Measurements from ENCODE around the gene GNMT.
"Not testable (repeated sequence)": the region's sequence is repeated elsewhere in the genome, so short reads cannot be mapped to it uniquely, and the experiment has no call there.

GNMT gene

GRCh38 chr6:42942444-42942843 is 18.1 kb upstream of the GNMT start:
- no peak for DNase-seq

DNA sequence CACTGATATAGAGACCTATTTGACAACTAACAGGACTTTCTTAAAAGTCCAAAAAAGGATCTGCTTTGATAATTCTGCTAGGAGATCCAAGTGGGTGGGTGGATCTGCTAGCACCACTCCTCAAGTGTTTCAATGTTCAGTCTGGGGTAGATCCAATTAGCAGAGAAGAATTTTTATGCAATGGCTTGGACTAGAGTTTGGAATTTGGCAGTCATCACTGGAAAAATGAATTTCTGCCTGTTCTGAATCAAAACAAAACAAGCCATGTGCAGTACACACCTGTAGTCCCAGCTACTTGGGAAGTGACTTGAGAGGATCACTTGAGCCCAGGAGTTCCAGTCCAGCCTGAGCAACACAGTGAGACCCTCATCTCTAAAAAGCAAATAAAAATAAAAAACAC is 12.6 kb upstream of the GNMT start:
- no peak for DNase-seq

- no peak for DNase-seq
These were observed 8.2 kb upstream of the GNMT start for GRCh38 chr6:42952389-42952788.

DNA sequence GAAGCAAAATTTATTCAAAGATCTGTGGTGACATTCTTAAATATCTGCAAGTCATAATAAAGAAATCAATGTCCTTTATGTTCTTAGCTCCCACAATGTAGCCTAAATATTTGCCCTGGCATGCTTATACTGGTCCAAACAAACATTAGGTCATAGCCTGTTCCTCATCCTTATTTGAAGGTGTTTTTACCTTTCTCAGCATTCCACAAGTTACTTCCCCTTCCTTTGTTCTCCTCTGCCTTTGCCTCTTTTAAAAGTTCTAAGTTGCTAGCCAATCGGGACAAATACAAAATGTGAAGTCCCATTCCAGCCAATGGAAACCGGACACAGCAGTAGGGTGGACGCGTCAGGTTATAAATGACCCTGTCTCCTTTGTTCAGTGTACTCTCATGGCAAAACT is 6.1 kb upstream of the GNMT start:
- not testable (repeated sequence) for DNase-seq

GRCh38 chr6:42958125-42958524 is 2.4 kb upstream of the GNMT start:
- DNase-seq: no peak

- no peak for DNase-seq
These were observed 674 bp upstream of the GNMT start for GRCh38 chr6:42959917-42960242.

- DNase-seq: no peak
These were observed 491 bp downstream of the GNMT start for GRCh38 chr6:42961020-42961470.

- no peak for DNase-seq
These were observed 1.5 kb downstream of the GNMT start for GRCh38 chr6:42962096-42962495.

DNA sequence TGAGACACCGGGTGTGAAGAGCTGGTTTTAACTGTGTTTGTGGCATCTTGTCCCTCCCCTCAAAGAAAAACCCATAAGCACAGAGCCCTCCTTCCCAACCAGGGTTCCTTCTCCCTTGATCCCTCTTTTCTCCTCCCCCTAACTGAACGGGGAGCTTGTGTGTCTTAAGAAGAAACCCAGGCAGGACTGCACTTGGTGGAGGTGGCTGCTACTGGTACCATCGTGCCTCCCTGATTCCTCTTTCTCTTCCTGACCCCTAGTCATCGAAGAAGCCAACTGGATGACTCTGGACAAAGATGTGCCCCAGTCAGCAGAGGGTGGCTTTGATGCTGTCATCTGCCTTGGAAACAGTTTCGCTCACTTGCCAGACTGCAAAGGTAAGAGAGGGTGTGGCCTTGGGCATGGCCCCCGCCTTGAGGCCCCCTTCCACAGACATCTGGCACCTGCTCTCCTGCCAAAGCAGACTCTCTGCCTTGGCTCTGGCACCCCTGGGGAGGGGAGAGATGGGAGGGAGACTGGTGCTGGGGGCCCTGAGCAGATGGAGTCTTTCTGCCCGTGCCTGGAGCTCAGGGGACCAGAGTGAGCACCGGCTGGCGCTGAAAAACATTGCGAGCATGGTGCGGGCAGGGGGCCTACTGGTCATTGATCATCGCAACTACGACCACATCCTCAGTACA is 2.1 kb downstream of the GNMT start:
- no peak for DNase-seq

DNA sequence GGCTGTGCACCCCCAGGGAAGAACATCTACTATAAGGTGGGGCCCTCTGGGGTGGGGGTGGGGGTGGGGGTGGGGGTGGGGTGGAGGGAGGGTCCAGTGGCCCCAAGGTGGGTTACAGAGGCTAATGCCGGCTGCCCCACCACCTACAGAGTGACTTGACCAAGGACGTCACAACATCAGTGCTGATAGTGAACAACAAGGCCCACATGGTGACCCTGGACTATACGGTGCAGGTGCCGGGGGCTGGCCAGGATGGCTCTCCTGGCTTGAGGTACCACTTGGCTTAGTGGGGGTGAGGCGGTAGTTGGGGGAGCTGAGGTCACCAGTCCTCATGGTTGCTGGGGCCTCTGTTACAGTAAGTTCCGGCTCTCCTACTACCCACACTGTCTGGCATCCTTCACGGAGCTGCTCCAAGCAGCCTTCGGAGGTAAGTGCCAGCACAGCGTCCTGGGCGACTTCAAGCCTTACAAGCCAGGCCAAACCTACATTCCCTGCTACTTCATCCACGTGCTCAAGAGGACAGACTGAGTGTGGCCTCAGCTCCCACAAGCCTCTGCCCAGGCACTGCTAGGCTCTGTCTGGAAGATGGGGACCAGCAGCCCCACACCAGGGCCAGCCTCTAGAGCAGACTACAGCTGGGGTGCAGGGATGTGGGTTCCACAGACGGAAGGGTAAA is 2.8 kb downstream of the GNMT start:
- no peak for DNase-seq

DNA sequence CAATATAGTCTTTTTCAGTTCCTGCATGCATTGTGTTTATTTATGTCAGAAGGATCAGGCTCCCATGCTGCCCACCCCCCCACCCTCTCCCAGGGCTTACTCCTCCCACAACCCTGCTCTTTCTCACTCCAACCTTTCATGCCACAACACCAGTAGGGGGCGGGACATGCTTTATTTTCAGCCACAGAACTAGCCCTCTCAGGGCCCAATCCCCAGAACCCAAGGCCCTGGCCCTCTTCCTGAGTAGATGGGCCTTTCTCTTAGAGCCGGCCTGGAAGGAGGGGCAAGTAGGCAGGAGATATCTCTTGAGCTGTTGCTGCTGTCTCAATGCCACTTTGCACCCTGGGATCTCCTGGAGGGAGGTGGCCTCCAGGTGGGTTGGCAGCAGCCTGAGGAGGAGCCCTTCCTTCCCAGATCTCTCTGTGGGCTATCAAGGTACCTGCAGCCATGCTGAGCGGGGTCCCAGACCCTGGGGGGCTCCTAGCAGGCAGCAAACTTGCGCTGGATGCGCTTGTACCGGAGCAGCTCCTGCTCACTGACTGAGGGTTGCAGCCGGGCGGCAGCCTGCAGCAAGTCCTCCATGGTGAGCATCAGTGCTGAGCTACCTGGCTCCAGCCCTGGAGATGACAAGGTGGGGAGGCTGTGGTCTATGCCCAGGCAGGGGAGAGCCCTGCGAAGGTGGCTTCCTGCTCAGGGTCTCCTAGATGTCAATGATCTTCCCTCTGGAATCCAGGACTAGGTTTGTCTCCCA is 3.5 kb downstream of the GNMT start:
- peak; percentile 36 to 56 for DNase-seq

- DNase-seq: peak; percentile 67 to 70
These were observed 6.0 kb downstream of the GNMT start for GRCh38 chr6:42966571-42966970.

DNA sequence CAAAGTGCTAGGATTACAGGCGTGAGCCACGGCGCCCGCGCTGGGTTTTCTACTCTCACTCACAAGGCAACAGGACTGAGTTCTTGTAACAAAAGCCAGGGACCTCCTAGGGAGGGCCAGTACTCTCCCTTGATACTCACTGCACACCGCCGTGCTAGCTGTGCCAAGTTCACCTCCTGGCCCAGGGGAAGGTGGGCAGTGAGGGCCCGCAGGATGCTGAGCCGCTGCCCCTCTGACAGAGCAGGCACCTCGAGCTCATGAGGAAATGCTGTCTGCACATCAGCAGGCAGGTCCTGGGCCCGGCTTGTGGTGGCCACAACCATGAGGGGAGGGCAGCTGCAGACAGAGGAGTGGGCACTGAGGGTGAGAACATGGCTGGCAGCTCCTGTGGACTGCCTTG is 6.7 kb downstream of the GNMT start:
- DNase-seq: no peak

DNA sequence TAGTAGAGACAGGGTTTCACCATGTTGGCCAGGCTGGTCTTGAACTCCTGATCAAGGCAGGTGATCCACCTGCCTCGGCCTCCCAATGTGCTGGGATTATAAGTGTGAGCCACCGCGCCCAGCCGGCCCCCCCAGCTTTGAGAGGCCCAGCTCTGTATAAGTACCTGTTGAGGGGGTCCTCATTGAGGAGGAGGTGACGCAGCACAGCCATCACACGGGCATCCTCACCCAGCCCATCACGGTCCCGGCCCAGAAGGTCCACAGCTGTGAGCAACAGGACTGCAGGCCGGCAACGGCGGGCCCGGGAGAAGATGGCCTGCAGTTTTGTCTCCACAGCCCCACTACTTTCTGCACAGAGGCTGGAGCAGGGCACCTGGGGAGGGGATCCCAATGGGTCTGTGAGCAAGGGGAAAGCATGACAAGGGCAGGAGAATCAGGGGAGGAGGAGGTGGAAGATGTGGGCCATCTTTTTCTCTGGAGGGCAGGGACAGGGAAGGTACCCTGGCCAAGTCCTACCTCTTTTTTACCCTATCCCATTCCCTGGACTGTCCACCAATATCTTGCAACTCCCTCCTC is 7.7 kb downstream of the GNMT start:
- DNase-seq: no peak

- no peak for DNase-seq
These were observed 8.2 kb downstream of the GNMT start for GRCh38 chr6:42968783-42969182.

DNA sequence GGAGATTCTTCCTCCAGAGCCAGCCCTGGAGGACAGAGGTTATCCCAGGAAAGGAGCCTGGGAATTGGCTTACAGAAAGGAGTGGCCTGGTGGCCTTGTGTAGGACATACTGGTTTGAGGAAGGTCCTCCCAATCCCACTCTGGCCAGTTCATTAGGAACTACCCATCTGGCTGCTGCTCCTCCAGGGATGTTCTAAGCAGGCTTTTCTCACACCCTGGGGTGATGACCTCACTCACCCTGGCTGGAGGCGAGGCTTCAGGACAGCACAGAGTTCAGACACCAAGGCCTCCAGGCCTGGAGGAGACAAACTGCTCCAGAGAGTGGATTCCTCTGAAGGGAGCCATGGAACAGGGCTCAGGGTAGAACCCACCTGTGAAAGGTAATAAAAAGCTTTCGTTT is 8.9 kb downstream of the GNMT start:
- no peak for DNase-seq

DNA sequence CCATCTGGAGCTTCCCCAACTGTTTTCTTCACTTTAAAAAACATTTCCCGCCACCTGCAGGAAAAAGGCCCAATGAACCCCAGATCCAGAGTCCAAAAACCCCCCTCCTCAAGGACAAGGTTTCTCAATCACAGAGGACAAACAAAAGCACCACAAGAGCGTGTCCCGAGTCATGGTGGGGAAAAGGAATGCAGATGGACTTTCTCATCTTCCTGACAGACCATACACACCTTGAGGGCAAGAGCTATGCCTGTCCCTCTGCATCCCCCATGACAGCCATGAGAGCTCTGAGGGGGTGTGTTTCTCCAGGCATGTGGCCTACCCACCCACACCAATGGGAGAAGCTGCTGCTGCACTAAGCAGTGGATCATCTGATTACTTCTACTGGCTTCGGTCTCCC is 9.4 kb downstream of the GNMT start:
- peak in 1 of 2 donors; percentile 18 for DNase-seq

DNA sequence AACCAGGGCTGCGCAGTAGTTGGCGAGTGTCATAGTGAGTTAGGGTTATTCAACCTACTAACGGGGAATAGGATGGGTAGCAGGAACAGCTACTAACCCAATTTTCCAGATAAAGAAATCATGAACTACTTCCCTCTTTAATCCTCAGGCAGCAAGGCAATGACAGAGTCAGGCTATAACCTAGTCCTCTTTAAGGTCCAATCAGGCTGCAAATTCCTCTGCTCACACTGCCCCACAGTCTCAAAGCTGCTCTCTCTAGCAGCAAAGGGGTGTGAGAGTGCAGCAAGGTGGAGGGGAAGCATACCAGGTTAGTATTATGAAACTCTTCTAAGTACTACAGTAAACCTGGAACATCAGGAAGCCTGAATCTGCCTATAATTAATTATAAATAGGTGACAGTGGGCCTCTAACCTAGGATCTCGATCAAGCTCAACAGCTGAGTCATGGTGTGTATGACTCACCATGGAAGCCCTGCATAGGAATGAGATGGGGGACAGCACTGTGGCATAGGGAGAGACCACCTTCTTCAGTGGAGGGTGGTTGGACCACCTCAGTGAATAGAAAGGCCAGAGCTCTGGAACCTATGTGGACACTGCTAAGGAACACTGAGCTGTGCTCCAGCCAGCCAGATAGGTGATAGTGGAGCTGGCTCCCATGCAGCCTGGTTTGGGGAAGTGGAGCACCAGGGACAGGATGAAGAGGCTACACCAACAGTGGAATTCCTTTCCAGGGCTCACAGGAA is 10.5 kb downstream of the GNMT start:
- no peak for DNase-seq

GRCh38 chr6:42971746-42972327 is 11.3 kb downstream of the GNMT start:
- DNase-seq: no peak

GRCh38 chr6:42973926-42974325 is 13.4 kb downstream of the GNMT start:
- DNase-seq: peak; percentile 70 to 90

DNA sequence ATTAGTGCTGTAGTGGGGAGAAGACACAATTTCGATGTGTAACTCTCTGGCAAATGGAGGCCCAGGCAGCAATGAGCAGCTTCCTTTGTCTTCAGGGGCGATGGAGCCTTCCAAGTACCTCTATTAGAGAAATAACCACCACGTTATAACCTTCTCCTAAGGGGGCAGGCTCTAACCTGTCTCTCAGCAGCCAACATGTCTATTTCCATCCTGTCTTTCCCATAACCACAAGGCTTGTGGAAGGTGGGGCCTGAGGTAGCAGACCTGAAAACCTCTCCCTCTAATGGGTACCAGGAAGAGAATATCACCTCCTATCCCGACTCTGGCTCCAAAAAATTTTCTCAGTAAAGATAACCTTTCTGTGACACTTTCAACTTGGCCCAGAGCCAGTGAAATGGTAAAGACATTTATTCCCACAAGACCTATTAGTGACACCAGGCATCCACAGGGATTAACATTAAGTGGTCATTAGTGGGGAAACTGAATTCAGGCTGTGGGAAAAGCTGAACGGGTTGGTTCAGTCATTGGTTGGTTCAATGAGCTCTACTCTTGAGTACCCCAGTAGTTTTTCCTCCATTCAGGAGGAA is 14.5 kb downstream of the GNMT start:
- DNase-seq: no peak

- DNase-seq: peak; percentile 15 to 44
These were observed 17.9 kb downstream of the GNMT start for GRCh38 chr6:42978487-42978838.
